Measurements from ENCODE around the gene PSMA8. TPM values are rescaled to one million over a fixed set of nuclear protein-coding genes. Genes with fewer than 3 reads are reported as not detected.

PSMA8 gene
- total RNA-seq = not detected in 2 replicates

GRCh38 chr18:26133652-26134051 is at the start of gene PSMA8:
PSMA8 (plus strand) TSS chr18:26133869; CDS start chr18:26133966, 97 bp downstream.

GRCh38 chr18:26090130-26091046 is 43.3 kb upstream of the PSMA8 start, which contains the start of gene SS18:
SS18 (minus strand) TSS chr18:26090613; CDS start chr18:26090569, 44 bp downstream.

GRCh38 chr18:26226229-26227050 is 92.8 kb downstream of the PSMA8 start, which contains the start of gene TAF4B:
TAF4B (plus strand) TSS chr18:26226445; CDS start chr18:26226934, 489 bp downstream.

Other genes starting within 250 kb of the PSMA8 start
- gene SS18, start 43.3 kb upstream of the PSMA8 start, total RNA-seq = 106 and 179 TPM in 2 replicates
- gene TAF4B, start 92.6 kb downstream of the PSMA8 start, total RNA-seq = 1.6 and 2.0 TPM in 2 replicates

Measured in placental pericyte (primary cell).